ENCODE measurements around the gene ALB.

The ALB gene

GRCh38 chr4:73409012-73409862 lies 5.2 kb downstream of the ALB start:
- no peak for FAIRE-seq

- no peak for FAIRE-seq
These were observed 6.0 kb downstream of the ALB start for GRCh38 chr4:73409978-73410548.

- no peak for FAIRE-seq
These were observed 7.0 kb downstream of the ALB start for GRCh38 chr4:73410916-73411730.

GRCh38 chr4:73411731-73412414 lies 7.8 kb downstream of the ALB start:
- no peak for FAIRE-seq

- no peak for FAIRE-seq
These were observed 9.2 kb downstream of the ALB start for GRCh38 chr4:73413294-73413755.

- no peak for FAIRE-seq
These were observed 10.8 kb downstream of the ALB start for GRCh38 chr4:73414936-73415271.

- no peak for FAIRE-seq
These were observed 11.7 kb downstream of the ALB start for GRCh38 chr4:73415807-73416238.

- FAIRE-seq: no peak
These were observed 12.5 kb downstream of the ALB start for GRCh38 chr4:73416423-73417087.

GRCh38 chr4:73417342-73417741 lies 13.3 kb downstream of the ALB start:
- FAIRE-seq: no peak

GRCh38 chr4:73417973-73418372 lies 13.9 kb downstream of the ALB start:
- no peak for FAIRE-seq

GRCh38 chr4:73418677-73419076 lies 14.6 kb downstream of the ALB start:
- FAIRE-seq: no peak

GRCh38 chr4:73419106-73420038 lies 15.3 kb downstream of the ALB start:
- no peak for FAIRE-seq

GRCh38 chr4:73420615-73421014 lies 16.5 kb downstream of the ALB start:
- no peak for FAIRE-seq

GRCh38 chr4:73421708-73422457 lies 17.8 kb downstream of the ALB start:
- FAIRE-seq: no peak

- no peak for FAIRE-seq
These were observed 18.3 kb downstream of the ALB start for GRCh38 chr4:73422458-73422752.

- no peak for FAIRE-seq
These were observed 19.1 kb downstream of the ALB start for GRCh38 chr4:73423184-73423583.

- FAIRE-seq: no peak
These were observed 22.6 kb downstream of the ALB start for GRCh38 chr4:73426666-73427065.

- no peak for FAIRE-seq
These were observed 25.0 kb downstream of the ALB start for GRCh38 chr4:73429118-73429517.

GRCh38 chr4:73429826-73430587 lies 25.9 kb downstream of the ALB start:
- no peak for FAIRE-seq

- no peak for FAIRE-seq
These were observed 27.7 kb downstream of the ALB start for GRCh38 chr4:73431813-73432168.

Measured in G401.6 (cell line).